ENCODE data around the gene MYMK.

The MYMK gene

DNA sequence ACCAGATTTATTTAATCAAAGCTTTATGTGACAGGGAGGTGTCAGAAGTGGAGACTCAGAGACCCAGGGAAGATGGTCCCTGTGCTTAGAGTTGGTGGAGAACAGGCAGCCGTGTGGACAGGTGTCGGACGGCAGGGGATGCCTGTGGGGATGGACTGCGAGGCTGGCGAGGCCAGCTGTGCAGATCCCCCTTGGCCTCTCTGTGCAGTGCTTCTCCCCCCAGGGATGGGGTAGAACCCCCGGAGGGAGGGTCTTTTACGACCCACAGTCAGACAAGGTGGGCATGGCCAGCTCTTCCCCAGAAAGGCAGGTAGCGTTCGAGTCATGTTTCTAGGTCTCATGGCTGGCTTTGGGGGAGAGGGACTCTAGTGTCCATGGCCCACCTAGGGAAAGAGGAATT, 41.1 kb downstream of the MYMK start:
- H2AK5ac ChIP-seq (ENCODE audit: low read length, severe bottlenecking), result no peak overlapping the region
- no peaks in the 10 kb centered on the region for H3K36me3 ChIP-seq (ENCODE audit: control insufficient read depth in 1 of 2, insufficient read depth in 2 of 2, low read depth in 1 of 2, low read length in 2 of 2)
- no peak overlapping the region for H3K27ac ChIP-seq (ENCODE audit: low read length, poor library complexity, severe bottlenecking)
- H2BK12ac ChIP-seq (ENCODE audit: low read length in 2 of 2), result no peak overlapping the region
- no peak overlapping the region for H3K23ac ChIP-seq (ENCODE audit: low read length in 2 of 2)
- H2AFZ ChIP-seq (ENCODE audit: low read depth, low read length), result no peak overlapping the region
- DNase-seq, result no peak
- no peak overlapping the region for H4K91ac ChIP-seq (ENCODE audit: low read length)
- peaks cover 13% of the 10 kb centered on the region for H3K4me1 ChIP-seq (ENCODE audit: control insufficient read depth, insufficient read depth, low read depth, low read length)
- H3K9ac ChIP-seq (ENCODE audit: low read length), result no peak overlapping the region
- no peak overlapping the region for H3K4ac ChIP-seq (ENCODE audit: low read depth in 1 of 2, low read length in 2 of 2)
- no peaks in the 10 kb centered on the region for H3K79me1 ChIP-seq (replicated peaks; ENCODE audit: low read length, poor library complexity, severe bottlenecking)
- peaks cover 11 to 12% of the 10 kb centered on the region in 2 experiments for H3K27me3 ChIP-seq (ENCODE audit: control insufficient read depth in 1 of 2, insufficient read depth in 1 of 2, low read length in 2 of 2)
- H3K14ac ChIP-seq (ENCODE audit: low read length in 2 of 2), result no peak overlapping the region
- no peak overlapping the region for H3K4me3 ChIP-seq (ENCODE audit: insufficient read depth in 1 of 2, low read depth in 1 of 2, low read length in 2 of 2)
- H3K4me2 ChIP-seq (ENCODE audit: low read length, poor library complexity, severe bottlenecking), result no peak overlapping the region
- H2BK5ac ChIP-seq (ENCODE audit: low read depth, low read length, poor library complexity, severe bottlenecking), result no peak overlapping the region
- no peak overlapping the region for H2BK15ac ChIP-seq (ENCODE audit: low read depth, poor library complexity, severe bottlenecking)
- WGBS, result 90% methylated on average over 9 of the region's 9 CpGs
- no peak overlapping the region for H4K8ac ChIP-seq (ENCODE audit: low read length)
- no peaks in the 10 kb centered on the region for H3K9me3 ChIP-seq (ENCODE audit: control insufficient read depth, low read length)
- H3K18ac ChIP-seq (ENCODE audit: low read depth in 1 of 2, low read length in 2 of 2), result no peak overlapping the region
- no peak overlapping the region for H2BK120ac ChIP-seq (ENCODE audit: low read depth, low read length)

DNA sequence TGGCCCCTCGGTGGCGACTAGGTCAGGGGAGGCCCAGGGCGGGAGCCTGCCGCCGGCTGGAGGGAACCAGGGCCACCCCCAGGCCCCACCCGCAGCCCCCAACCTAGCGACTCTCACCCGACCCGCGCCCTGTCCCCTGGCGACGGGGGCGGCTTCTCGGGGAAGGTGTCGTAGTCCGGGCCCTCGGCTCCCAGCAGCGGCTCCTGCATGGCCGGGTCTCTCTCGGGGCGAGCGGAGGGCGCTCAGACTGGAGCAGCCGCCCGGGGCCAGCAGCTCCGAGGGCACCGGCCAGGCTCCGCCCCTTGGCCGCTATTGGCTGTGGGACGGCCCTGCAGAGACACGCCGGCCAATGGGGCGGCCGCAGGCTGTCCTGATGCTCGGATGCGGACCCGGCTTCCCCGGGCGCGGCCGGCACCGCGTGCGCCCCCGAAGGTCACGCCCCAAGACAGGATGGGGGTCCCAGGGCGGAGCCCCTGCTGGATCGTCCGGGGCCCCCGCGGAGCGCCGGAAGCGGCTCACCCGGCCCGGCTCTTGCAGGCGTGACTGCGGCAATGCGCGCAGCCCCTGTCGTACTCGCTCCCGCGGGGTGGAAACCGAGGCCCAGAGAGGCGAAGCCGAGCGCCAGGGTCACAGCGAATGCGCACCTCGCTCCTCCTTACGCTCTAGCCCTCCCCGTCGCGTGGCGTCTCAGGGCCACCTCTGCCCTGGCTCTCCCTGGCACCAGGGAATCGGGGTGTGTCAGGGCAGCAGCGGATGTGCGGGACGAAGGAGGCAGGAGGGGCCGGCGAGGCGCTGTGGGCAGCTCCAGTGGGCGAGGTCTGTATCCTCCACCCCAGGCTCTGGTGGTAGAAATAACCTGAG, 45.7 kb downstream of the MYMK start, which contains the start of gene SLC2A6:
Gene SLC2A6, minus strand, starts transcription at position 249 of the 861 bp plus-strand sequence. Its CDS starts 40 bp downstream, at position 209.
- H4K8ac ChIP-seq (ENCODE audit: low read length), result peak within 1 kb of the TSS; percentile 68
- peak within 1 kb of the TSS; percentile 72 for H2AFZ ChIP-seq (ENCODE audit: low read depth, low read length)
- peak within 1 kb of the TSS in 1 of 2 experiments; percentile 66 for H3K23ac ChIP-seq (ENCODE audit: low read length in 2 of 2)
- peak within 1 kb of the TSS; percentile 12 for H2BK5ac ChIP-seq (ENCODE audit: low read depth, low read length, poor library complexity, severe bottlenecking)
- peak; percentile 87 for DNase-seq
- H3K9me3 ChIP-seq (ENCODE audit: control insufficient read depth, low read length), result no peaks in the 10 kb centered on the region
- peak within 1 kb of the TSS; percentile 53 to 98 for H3K18ac ChIP-seq (ENCODE audit: low read depth in 1 of 2, low read length in 2 of 2)
- H3K79me1 ChIP-seq (replicated peaks; ENCODE audit: low read length, poor library complexity, severe bottlenecking), result peaks cover 26% of the 10 kb centered on the region
- peak within 1 kb of the TSS; percentile 72 to 84 for H3K4me3 ChIP-seq (ENCODE audit: insufficient read depth in 1 of 2, low read depth in 1 of 2, low read length in 2 of 2)
- H3K27me3 ChIP-seq (ENCODE audit: control insufficient read depth in 1 of 2, insufficient read depth in 1 of 2, low read length in 2 of 2), result peaks cover 5% of the 10 kb centered on the region in 2 experiments
- H3K4me2 ChIP-seq (ENCODE audit: low read length, poor library complexity, severe bottlenecking), result peak within 1 kb of the TSS; percentile 74
- H3K36me3 ChIP-seq (ENCODE audit: control insufficient read depth in 1 of 2, insufficient read depth in 2 of 2, low read depth in 1 of 2, low read length in 2 of 2), result peaks cover 30% of the 10 kb centered on the region in 2 experiments
- peak within 1 kb of the TSS; percentile 91 for H2BK15ac ChIP-seq (ENCODE audit: low read depth, poor library complexity, severe bottlenecking)
- H3K9ac ChIP-seq (ENCODE audit: low read length), result peak within 1 kb of the TSS; percentile 86
- 2% methylated on average over 82 of the region's 84 CpGs for WGBS
- H3K14ac ChIP-seq (ENCODE audit: low read length in 2 of 2), result peak within 1 kb of the TSS in 1 of 2 experiments; percentile 89
- H3K4ac ChIP-seq (ENCODE audit: low read depth in 1 of 2, low read length in 2 of 2), result peak within 1 kb of the TSS; percentile 0 to 92
- H3K27ac ChIP-seq (ENCODE audit: low read length, poor library complexity, severe bottlenecking), result peak within 1 kb of the TSS; percentile 27
- H2BK12ac ChIP-seq (ENCODE audit: low read length in 2 of 2), result peak within 1 kb of the TSS in 1 of 2 experiments; percentile 85
- H4K91ac ChIP-seq (ENCODE audit: low read length), result peak within 1 kb of the TSS; percentile 82
- peaks cover 28% of the 10 kb centered on the region for H3K4me1 ChIP-seq (ENCODE audit: control insufficient read depth, insufficient read depth, low read depth, low read length)
- H2AK5ac ChIP-seq (ENCODE audit: low read length, severe bottlenecking), result peak within 1 kb of the TSS; percentile 1
- H2BK120ac ChIP-seq (ENCODE audit: low read depth, low read length), result peak within 1 kb of the TSS; percentile 0

- Histone ChIP-seq H3K23ac (ENCODE audit: low read length in 2 of 2) (peak overlapping the region in 1 of 2 experiments; percentile 43), H3K27me3 (ENCODE audit: control insufficient read depth in 1 of 2, insufficient read depth in 1 of 2, low read length in 2 of 2) (no peaks in the 10 kb centered on the region), H3K27ac (ENCODE audit: low read length, poor library complexity, severe bottlenecking) (peak overlapping the region; percentile 27), H2BK5ac (ENCODE audit: low read depth, low read length, poor library complexity, severe bottlenecking) (peak overlapping the region; percentile 12), H2AFZ (ENCODE audit: low read depth, low read length) (no peak overlapping the region), H4K8ac (ENCODE audit: low read length) (peak overlapping the region; percentile 68), H3K36me3 (ENCODE audit: control insufficient read depth in 1 of 2, insufficient read depth in 2 of 2, low read depth in 1 of 2, low read length in 2 of 2) (peaks cover 38% of the 10 kb centered on the region in 2 experiments), H3K18ac (ENCODE audit: low read depth in 1 of 2, low read length in 2 of 2) (peak overlapping the region; percentile 53 to 88), H3K14ac (ENCODE audit: low read length in 2 of 2) (peak overlapping the region in 1 of 2 experiments; percentile 81), H4K91ac (ENCODE audit: low read length) (peak overlapping the region; percentile 82), H2BK12ac (ENCODE audit: low read length in 2 of 2) (peak overlapping the region in 1 of 2 experiments; percentile 7), H3K79me1 (replicated peaks; ENCODE audit: low read length, poor library complexity, severe bottlenecking) (peaks cover 28% of the 10 kb centered on the region), H3K4me1 (ENCODE audit: control insufficient read depth, insufficient read depth, low read depth, low read length) (peaks cover 28% of the 10 kb centered on the region), H3K9me3 (ENCODE audit: control insufficient read depth, low read length) (no peaks in the 10 kb centered on the region), H3K4me3 (ENCODE audit: insufficient read depth in 1 of 2, low read depth in 1 of 2, low read length in 2 of 2) (peak overlapping the region; percentile 72 to 84), H2AK5ac (ENCODE audit: low read length, severe bottlenecking) (peak overlapping the region; percentile 1), H3K4me2 (ENCODE audit: low read length, poor library complexity, severe bottlenecking) (peak overlapping the region; percentile 74), H2BK120ac (ENCODE audit: low read depth, low read length) (no peak overlapping the region), H3K9ac (ENCODE audit: low read length) (peak overlapping the region; percentile 86), H2BK15ac (ENCODE audit: low read depth, poor library complexity, severe bottlenecking) (peak overlapping the region; percentile 91), H3K4ac (ENCODE audit: low read depth in 1 of 2, low read length in 2 of 2) (peak overlapping the region; percentile 0 to 89)
- 40% methylated on average over 14 of the region's 17 CpGs for WGBS
- DNase-seq, result peak; percentile 89
Observed at GRCh38 chr9:133477992-133478850, 46.5 kb downstream of the MYMK start.
